Hypothalamus (tissue), 51 donors: ENCODE results near the gene FOXP2.

Source experiments
- DNase-seq, 51 donors: peaks; one replicate each; lab custom pipeline; 2025; lab: John Stamatoyannopoulos, UW

Gene FOXP2

DNA sequence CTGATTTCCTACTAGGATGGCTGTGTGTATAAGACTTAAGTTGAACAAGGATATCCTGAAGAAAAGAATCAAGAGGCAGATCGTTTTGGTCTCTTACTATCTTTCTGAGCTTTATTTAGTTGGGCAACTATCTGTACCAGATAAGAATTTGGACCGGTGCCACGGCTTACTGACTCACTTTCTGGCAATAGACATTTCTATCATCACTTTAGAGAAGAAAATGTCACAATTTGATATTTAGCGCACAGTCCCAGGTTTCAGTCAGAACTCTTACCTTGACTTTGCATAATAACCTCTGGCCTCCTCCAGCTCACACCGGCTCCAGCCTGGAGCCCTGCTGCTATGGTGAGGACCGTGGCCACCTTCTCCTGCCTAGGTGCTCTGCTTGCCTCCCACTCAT is 289.1 kb downstream of the FOXP2 start:
- DNase-seq = no peak

DNA sequence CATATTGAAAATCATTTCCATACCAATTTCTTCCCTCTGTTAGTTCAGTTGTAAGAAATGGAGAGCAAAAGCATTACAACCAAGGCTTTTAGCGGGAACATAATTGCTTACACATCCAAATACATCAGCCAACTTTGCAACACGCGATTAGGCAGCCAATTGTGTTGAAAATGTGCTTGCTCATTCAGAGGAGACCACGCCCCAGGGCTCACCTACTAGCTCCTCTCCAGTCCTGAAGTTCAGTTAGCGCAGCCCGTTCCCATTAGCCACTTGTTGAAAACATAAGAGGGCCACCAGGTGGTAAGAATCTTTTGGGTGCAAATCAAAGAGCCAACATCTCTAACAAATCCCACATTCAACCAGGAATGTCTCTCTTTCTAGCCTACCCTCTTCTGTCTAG is 294.0 kb downstream of the FOXP2 start:
- DNase-seq = no peak

DNA sequence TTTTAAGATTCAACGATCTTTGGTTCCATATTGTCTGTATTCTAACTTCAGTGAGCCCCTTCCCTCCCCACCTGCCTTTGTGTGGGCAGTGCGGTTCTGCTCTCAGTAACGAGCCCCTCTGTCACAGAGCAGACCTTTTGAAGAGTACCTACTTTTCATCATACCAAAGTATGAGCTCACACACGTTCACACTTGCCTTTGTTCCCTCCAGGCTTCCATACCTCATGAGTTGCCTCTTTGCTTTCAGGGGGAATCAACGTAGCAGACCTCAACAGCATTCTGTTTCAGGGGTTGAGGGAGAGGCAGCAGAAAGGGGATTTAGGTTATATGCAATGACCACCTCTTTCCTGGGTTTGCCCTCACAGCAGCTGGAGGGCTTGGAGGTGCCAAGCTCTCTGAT is 295.9 kb downstream of the FOXP2 start:
- DNase-seq = no peak

DNA sequence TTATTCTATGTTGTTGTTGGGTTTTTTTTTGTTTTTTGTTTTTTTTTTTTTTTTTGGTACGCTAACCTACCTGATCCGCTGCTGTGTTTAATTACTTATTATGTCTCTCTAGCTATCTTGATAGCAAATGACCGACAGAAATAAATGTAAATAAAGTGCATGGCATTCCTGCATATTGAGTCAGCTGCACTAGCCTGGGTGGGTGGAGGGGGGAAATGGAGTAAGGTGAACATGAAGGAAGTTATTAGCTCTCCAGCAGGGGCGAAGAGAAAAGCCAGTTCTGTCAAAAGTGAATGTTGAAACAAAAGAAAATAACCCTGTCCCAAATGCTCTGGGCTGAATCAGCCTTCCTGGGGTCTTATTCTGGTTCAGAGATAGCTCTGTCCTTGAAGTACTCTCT is 296.6 kb downstream of the FOXP2 start:
- no peak for DNase-seq

DNA sequence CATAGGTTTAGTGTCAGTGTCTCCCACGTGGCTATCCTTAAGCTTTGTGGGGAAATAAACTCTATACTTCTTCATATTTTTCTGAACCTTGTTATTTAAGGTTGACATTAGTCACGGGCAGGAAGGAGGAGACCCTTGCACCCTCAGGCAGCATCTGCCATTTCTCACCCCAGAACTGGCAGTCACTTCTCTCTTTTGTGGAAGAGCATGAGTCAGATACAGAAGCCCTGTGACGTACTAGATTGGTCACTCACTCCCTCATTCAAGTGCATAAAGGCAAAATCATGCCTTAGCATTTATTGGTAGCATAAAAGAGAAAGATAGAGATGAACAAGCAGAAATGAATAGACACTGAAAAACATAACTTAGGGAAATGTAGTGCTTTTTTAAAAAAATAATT is 301.3 kb downstream of the FOXP2 start:
- DNase-seq = no peak

DNA sequence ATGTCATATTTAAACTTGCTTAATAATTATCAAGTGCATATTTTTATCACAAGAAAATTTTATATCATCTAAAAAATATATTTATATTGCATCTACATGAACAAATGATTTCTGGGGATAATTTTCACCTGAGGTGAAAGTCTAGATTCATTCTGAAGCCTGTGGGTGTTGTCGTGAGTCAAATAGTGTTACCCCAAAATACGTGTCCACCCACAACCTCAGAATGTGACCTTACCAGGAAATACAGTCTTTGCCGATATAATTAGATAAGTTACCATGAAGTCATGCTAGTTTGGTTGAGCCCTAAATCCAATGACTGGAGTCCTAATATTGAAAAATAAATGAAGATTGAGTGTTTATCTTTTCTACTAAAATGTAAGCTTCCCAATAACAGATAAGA is 304.2 kb downstream of the FOXP2 start:
- no peak for DNase-seq

DNA sequence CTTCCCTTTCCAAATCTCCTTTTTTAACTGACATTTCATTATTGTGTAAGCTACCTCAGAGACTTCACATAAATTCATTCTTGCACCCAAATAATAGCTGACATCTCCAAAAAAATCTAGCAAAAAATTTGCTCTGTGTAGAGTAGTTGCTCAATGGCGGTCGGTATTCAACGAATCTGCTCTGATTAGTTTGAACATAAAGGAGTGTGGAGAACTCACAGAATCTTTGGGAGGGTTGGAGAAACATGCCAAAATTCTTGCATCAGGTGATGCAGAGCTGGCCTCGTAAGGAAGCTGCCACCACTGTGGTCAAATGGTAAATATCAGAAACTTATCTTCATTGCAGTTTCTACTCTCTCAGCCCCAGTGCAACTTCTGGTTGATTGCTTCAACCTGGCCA is 306.1 kb downstream of the FOXP2 start:
- DNase-seq = no peak

DNA sequence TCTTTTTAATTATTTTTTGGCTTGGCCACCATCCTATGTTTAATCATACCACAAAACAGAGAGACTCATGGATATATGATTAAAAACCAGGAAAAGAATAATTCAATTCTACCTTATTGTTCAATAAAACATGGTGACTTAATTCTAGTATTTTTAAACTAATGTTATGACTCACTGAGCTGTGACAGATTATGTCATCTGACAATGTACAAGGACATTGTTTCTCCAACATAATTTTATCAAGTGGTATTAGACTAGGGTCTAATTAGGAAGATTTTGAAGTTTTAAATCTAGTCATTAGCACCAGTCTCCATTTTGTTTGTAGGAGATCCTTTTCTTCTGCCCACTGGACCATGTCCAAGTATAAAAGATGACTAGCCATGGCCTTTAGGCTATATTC is 307.9 kb downstream of the FOXP2 start:
- DNase-seq = no peak

DNA sequence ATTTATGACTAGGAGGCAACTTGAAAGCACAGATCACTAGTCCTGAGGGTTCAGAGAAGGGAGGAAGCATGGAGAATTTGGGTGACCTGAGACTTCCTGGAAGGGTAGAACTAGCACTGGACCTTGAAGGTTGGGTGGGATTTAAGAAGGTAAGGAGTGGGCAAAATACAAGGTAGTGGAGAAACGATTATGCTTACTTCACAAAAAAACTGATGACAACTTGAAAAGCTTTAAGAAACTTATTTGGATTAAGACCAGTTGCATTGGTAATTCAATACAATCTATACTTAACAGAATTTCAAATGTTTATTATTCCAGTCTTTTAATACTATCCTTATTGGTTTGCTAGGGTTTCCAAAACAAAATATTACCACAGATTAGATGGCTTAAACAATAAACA is 308.7 kb downstream of the FOXP2 start:
- DNase-seq = no peak

DNA sequence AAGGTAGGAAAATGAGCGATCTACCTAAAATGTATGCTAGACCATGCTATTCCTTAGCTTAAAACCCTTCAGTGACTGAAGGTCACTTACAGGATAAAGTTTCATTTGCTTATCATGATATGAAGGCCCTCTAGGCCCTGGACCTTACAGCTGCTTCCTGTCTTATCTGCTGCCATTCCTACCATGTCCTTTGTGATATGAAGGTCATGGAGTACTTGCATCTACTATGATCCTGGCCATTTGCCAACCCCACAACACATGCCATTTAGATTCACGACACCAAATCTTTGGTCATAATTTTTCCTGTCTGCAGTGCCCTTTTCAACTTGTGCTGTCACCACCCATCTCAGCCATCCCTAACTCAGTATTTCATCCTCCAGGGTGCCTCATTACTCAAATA is 325.5 kb downstream of the FOXP2 start:
- no peak for DNase-seq

DNA sequence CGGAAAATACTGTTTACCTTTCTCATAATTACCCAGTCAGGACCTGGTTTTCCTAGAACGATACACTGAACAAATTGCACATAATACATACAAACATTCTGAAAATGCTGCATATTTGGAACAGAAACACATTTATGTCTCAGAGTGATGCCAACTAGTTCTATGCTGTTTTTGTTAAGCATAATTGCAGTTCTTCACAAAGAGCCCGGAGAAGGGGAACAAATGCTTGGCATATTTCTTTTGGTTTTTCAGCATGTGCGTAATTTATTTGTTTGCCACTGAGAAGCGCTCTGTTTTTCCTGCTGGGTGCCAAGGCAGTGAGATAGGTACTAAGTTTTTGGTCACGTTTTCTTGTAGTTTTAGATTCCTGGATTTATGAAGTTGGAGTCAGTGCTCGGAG is 326.3 kb downstream of the FOXP2 start:
- DNase-seq = peak in 1 of 51 donors; percentile 0

DNA sequence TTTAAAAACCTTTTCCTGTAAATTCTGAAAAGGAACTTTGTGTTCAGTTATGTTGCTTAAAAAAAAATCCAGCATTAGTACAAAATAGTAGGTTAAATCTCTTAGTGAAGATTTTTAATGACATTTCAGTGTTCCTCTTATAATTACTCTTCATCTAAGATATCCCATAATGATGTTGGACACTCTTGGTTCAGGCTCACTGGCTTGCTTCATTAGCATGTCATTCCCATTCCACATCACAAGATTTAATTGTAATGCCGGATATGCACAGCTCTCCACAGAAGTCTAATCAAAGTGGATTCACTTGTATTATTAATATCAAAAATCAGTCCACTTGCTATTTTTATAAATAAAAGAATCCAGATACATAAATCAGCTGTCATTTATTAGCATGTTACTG is 327.3 kb downstream of the FOXP2 start:
- DNase-seq = no peak
